H9 (cell line): Measurements from ENCODE around the gene LEPR. TPM values are rescaled to one million over a fixed set of nuclear protein-coding genes. Genes with fewer than 3 reads are reported as not detected.
"Not testable (repeated sequence)": the region's sequence is repeated elsewhere in the genome, so short reads cannot be mapped to it uniquely, and the experiment has no call there.

ENCODE experiments used
- DNase-seq: peaks from one replicate; pipeline ENCODE4 v3.0.0-alpha.2; 2017
- H2AFZ ChIP-seq: one replicate; pipeline ENCODE4 v1.6.1; 2013; ENCODE audit warnings: mild to moderate bottlenecking, low read length, control low read depth, moderate library complexity
- H2AK5ac ChIP-seq: 2 replicates; pipeline ENCODE4 v1.6.1; 2013; ENCODE audit warnings: low read length, control low read depth, mixed read lengths; ENCODE audit not compliant: insufficient read length
- H2BK120ac ChIP-seq: one replicate; pipeline ENCODE4 v1.6.1; 2013; ENCODE audit warnings: low read depth, mild to moderate bottlenecking, low read length, control low read depth, inconsistent platforms; ENCODE audit not compliant: poor library complexity, severe bottlenecking
- H2BK12ac ChIP-seq: 2 replicates; pipeline ENCODE4 v1.6.1; 2013; ENCODE audit warnings: low read length, control low read depth, mixed read lengths, low read depth; ENCODE audit not compliant: insufficient read length
- H2BK15ac ChIP-seq: 2 replicates; pipeline ENCODE4 v1.6.1; 2013; ENCODE audit warnings: low read depth, low read length, control low read depth
- H2BK20ac ChIP-seq: one replicate; pipeline ENCODE4 v1.6.1; 2013; ENCODE audit warnings: low read depth, mild to moderate bottlenecking, low read length, control low read depth, inconsistent platforms; ENCODE audit not compliant: poor library complexity, severe bottlenecking
- H2BK5ac ChIP-seq: 2 replicates; pipeline ENCODE4 v1.6.1; 2013; ENCODE audit warnings: low read length, control low read depth, mixed read lengths; ENCODE audit not compliant: insufficient read length
- H3K14ac ChIP-seq: 2 replicates; pipeline ENCODE4 v1.6.1; 2013; ENCODE audit warnings: low read length, control low read depth; ENCODE audit not compliant: insufficient read depth
- H3K18ac ChIP-seq: 2 replicates; pipeline ENCODE4 v1.6.1; 2013; ENCODE audit warnings: low read depth, mild to moderate bottlenecking, mixed read lengths, low read length, control low read depth; ENCODE audit not compliant: insufficient read length
- H3K23ac ChIP-seq: 2 replicates; pipeline ENCODE4 v1.6.1; 2013; ENCODE audit warnings: low read length, control low read depth, mixed read lengths, low read depth; ENCODE audit not compliant: insufficient read length
- H3K23me2 ChIP-seq: 2 replicates; pipeline ENCODE4 v1.6.1; 2013; ENCODE audit warnings: low read depth, mild to moderate bottlenecking, mixed read lengths, low read length, control low read depth; ENCODE audit not compliant: insufficient read length, poor library complexity, severe bottlenecking
- H3K27ac ChIP-seq: 2 replicates; pipeline ENCODE4 v1.5.1; 2013; ENCODE audit warnings: low read length, control low read depth, mixed read lengths, low read depth; ENCODE audit not compliant: insufficient read length
- H3K27me3 ChIP-seq: 2 replicates; pipeline ENCODE4 v1.6.1; 2013; ENCODE audit warnings: low read length, control low read depth, inconsistent platforms; ENCODE audit not compliant: insufficient read depth
- H3K4ac ChIP-seq: 2 replicates; pipeline ENCODE4 v1.6.1; 2013; ENCODE audit warnings: low read depth, mild to moderate bottlenecking, control low read depth, inconsistent platforms, low read length, moderate library complexity
- H3K4me1 ChIP-seq: 2 replicates; pipeline ENCODE4 v1.6.1; 2013; ENCODE audit warnings: low read length, control low read depth, inconsistent platforms; ENCODE audit not compliant: insufficient read depth
- H3K4me2 ChIP-seq: 2 replicates; pipeline ENCODE4 v1.6.1; 2013; ENCODE audit warnings: low read length, control low read depth, mixed read lengths; ENCODE audit not compliant: insufficient read length, insufficient read depth
- H3K56ac ChIP-seq: 2 replicates; pipeline ENCODE4 v1.6.1; 2013; ENCODE audit warnings: low read depth, mild to moderate bottlenecking, mixed read lengths, low read length, control low read depth; ENCODE audit not compliant: insufficient read length
- H3K79me1 ChIP-seq: 2 replicates; pipeline ENCODE4 v1.6.1; 2013; ENCODE audit warnings: low read depth, mild to moderate bottlenecking, moderate library complexity, low read length, control low read depth, inconsistent platforms; ENCODE audit not compliant: insufficient read depth, poor library complexity, severe bottlenecking
- H3K79me2 ChIP-seq: 2 replicates; pipeline ENCODE4 v1.6.1; 2013; ENCODE audit warnings: low read length, control low read depth, inconsistent platforms; ENCODE audit not compliant: insufficient read depth
- H3K9ac ChIP-seq: 2 replicates; pipeline ENCODE4 v1.6.1; 2013; ENCODE audit warnings: low read length, control low read depth, mixed read lengths; ENCODE audit not compliant: insufficient read length; ENCODE audit errors: extremely low read depth
- H3K9me3 ChIP-seq: one replicate; pipeline ENCODE4 v1.6.1; 2013; ENCODE audit warnings: low read depth, low read length, inconsistent platforms; ENCODE audit not compliant: control insufficient read depth
- H3T11ph ChIP-seq: one replicate; pipeline ENCODE4 v1.6.1; 2013; ENCODE audit warnings: mild to moderate bottlenecking, low read length, control low read depth, inconsistent platforms
- H4K20me1 ChIP-seq: one replicate; pipeline ENCODE4 v1.6.1; 2013; ENCODE audit not compliant: control insufficient read depth, insufficient read length, insufficient read depth
- H4K5ac ChIP-seq: 2 replicates; pipeline ENCODE4 v1.6.1; 2013; ENCODE audit warnings: low read depth, mild to moderate bottlenecking, mixed read lengths, low read length, control low read depth; ENCODE audit not compliant: insufficient read length
- H4K8ac ChIP-seq: replicated peaks from 2 replicates; pipeline ENCODE4 v1.6.1; 2013; ENCODE audit warnings: low read length, control low read depth, mixed read lengths, low read depth; ENCODE audit not compliant: insufficient read length
- H4K91ac ChIP-seq: 2 replicates; pipeline ENCODE4 v1.6.1; 2013; ENCODE audit warnings: low read depth, mild to moderate bottlenecking, moderate library complexity, mixed read lengths, low read length, control low read depth; ENCODE audit not compliant: insufficient read length
- H3K27ac Mint-ChIP-seq, 3 experiments: 2 replicates in 2 of 3; 3 replicates in 1 of 3; pipeline ENCODE4 v1.8.0; 2020 to 2021; ENCODE audit warnings: mixed read lengths in 3 of 3, mild to moderate bottlenecking in 1 of 3, moderate library complexity in 1 of 3
- H3K27me3 Mint-ChIP-seq: 2 replicates; pipeline ENCODE4 v1.8.0; 2021; ENCODE audit warnings: low read depth, mild to moderate bottlenecking, moderate library complexity, mixed read lengths
- H3K36me3 Mint-ChIP-seq, 3 experiments: 2 replicates in 2 of 3; 3 replicates in 1 of 3; pipeline ENCODE4 v1.8.0; 2020 to 2021; ENCODE audit warnings: low read depth in 3 of 3, mixed read lengths in 3 of 3; ENCODE audit not compliant: insufficient read depth in 1 of 3
- H3K4me1 Mint-ChIP-seq, 2 experiments: 2 replicates each; pipeline ENCODE4 v1.8.0; 2020; ENCODE audit warnings: mixed read lengths in 2 of 2
- H3K4me3 Mint-ChIP-seq, 2 experiments: 2 replicates in 1 of 2; 3 replicates in 1 of 2; pipeline ENCODE4 v1.8.0; 2020 to 2021; ENCODE audit warnings: mild to moderate bottlenecking in 2 of 2, mixed read lengths in 2 of 2, moderate library complexity in 1 of 2
- H3K9me3 Mint-ChIP-seq, 2 experiments: 2 replicates in 1 of 2; 3 replicates in 1 of 2; pipeline ENCODE4 v1.8.0; 2020; ENCODE audit warnings: mild to moderate bottlenecking in 2 of 2, mixed read lengths in 2 of 2, moderate library complexity in 1 of 2
- WGBS: extraction: QIAGEN DNeasy Blood & Tissue Kit; methylation state at CpG from one replicate; pipeline ENCODE4 v1.1.7; 2013; ENCODE audit warnings: missing lambda C conversion rate, low lambda C conversion rate, mixed read lengths; ENCODE audit not compliant: insufficient read length; ENCODE audit errors: extremely low coverage; 5-methylcytosine and 5-hydroxymethylcytosine counted together
- total RNA-seq: library from RNA; stranded (reverse); gene quantifications from 2 replicates; pipeline ENCODE4 v1.2.1, GENCODE V29; 2021
- TF ChIP-seq, protein P1 (sequence below): fragments of 200-600 bp; sonication (generic); conservative IDR thresholded peaks from 3 replicates; pipeline ENCODE4 v1.8.0; 2021; ENCODE audit warnings: antibody characterized with exemption, mild to moderate bottlenecking

Gene LEPR
- total RNA-seq, 1 experiment from 2014 or later, result 3.3 TPM

DNA sequence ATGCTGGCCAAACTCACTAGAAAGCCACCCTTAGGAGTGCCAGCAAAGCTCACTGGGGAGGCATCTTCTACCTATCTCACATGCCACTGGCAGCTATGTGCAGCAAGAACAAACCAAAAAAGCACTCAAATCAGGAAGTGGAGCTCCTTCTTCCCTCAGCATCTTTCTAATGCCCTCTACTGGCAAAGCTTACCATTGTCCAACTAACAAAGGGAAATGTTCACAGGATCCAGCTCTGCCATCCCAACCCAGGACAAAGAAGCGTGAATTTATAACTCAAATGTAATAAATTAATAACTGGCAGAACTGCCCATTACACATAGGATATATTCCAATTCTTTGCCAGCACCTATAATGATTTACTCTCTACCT lies 38.9 kb downstream of the LEPR start:
- H2BK12ac ChIP-seq, result no peak overlapping the region
- H2AFZ ChIP-seq, result no peak overlapping the region
- no peak for DNase-seq
- no peak overlapping the region for H3K27ac ChIP-seq
- H3K9me3 ChIP-seq, result no peaks in the 10 kb centered on the region
- H3K4me1 ChIP-seq, result peaks cover 3% of the 10 kb centered on the region; the same call in 1 of the 2 replicates
- Mint-ChIP-seq H3K9me3 (peaks cover 13 to 14% of the 10 kb centered on the region in 2 experiments), H3K36me3 (peaks cover 6 to 15% (median 7%) of the 10 kb centered on the region in 3 experiments), H3K27ac (peak overlapping the region in 1 of 3 experiments; percentile 5; a peak in 1 of 7 replicates), H3K27me3 (no peaks in the 10 kb centered on the region; the same call in 1 of the 2 replicates), H3K4me3 (no peak overlapping the region), H3K4me1 (peaks cover 24 to 28% of the 10 kb centered on the region in 2 experiments)
- no peak overlapping the region for H2AK5ac ChIP-seq
- no peak overlapping the region for H3K4me2 ChIP-seq
- no peak overlapping the region for H3K56ac ChIP-seq
- no peak overlapping the region for H3K9ac ChIP-seq
- H3T11ph ChIP-seq, result no peak overlapping the region
- no peak overlapping the region for H2BK15ac ChIP-seq
- no peak overlapping the region for H3K18ac ChIP-seq
- no peak overlapping the region for H2BK120ac ChIP-seq
- H3K27me3 ChIP-seq, result no peaks in the 10 kb centered on the region
- no peak overlapping the region for H3K23ac ChIP-seq
- H3K79me2 ChIP-seq, result no peaks in the 10 kb centered on the region
- H4K8ac ChIP-seq, result no peak overlapping the region
- H3K14ac ChIP-seq, result no peak overlapping the region
- H3K23me2 ChIP-seq, result no peaks in the 10 kb centered on the region
- no peak overlapping the region for H2BK5ac ChIP-seq
- H2BK20ac ChIP-seq, result no peak overlapping the region
- no peak overlapping the region for H4K5ac ChIP-seq
- H3K4ac ChIP-seq, result no peak overlapping the region
- no peaks in the 10 kb centered on the region for H3K79me1 ChIP-seq
- no peaks in the 10 kb centered on the region for H4K20me1 ChIP-seq
- TF ChIP-seq, protein P1, sequence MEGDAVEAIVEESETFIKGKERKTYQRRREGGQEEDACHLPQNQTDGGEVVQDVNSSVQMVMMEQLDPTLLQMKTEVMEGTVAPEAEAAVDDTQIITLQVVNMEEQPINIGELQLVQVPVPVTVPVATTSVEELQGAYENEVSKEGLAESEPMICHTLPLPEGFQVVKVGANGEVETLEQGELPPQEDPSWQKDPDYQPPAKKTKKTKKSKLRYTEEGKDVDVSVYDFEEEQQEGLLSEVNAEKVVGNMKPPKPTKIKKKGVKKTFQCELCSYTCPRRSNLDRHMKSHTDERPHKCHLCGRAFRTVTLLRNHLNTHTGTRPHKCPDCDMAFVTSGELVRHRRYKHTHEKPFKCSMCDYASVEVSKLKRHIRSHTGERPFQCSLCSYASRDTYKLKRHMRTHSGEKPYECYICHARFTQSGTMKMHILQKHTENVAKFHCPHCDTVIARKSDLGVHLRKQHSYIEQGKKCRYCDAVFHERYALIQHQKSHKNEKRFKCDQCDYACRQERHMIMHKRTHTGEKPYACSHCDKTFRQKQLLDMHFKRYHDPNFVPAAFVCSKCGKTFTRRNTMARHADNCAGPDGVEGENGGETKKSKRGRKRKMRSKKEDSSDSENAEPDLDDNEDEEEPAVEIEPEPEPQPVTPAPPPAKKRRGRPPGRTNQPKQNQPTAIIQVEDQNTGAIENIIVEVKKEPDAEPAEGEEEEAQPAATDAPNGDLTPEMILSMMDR, result peak; percentile 73
- no peak overlapping the region for H4K91ac ChIP-seq
- WGBS, result no CpG with 5 or more reads among the region's 1 CpG

DNA sequence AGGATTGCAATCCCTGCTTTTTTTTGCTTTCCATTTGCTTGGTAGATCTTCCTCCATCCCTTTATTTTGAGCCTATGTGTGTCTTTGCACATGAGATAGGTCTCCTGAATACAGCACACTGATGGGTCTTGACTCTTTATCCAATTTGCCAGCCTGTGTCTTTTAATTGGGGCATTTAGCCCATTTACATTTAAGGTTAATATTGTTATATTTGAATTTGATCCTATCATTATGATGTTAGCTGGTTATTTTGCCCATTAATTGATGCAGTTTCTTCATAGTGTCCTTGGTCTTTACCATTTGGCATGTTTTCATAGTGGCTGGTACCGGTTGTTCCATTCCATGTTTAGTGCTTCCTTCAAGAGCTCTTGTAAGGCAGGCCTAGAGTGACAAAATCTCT lies 45.4 kb downstream of the LEPR start:
- H3K9ac ChIP-seq, H4K91ac ChIP-seq, H2BK20ac ChIP-seq, H2BK120ac ChIP-seq, H3K56ac ChIP-seq, H4K5ac ChIP-seq, H2BK15ac ChIP-seq, H3K36me3 Mint-ChIP-seq, H2BK12ac ChIP-seq, H3K27ac Mint-ChIP-seq, H3K4me3 Mint-ChIP-seq, H3K4ac ChIP-seq, H3K9me3 ChIP-seq, H2AK5ac ChIP-seq, H3K23me2 ChIP-seq, H3K27me3 Mint-ChIP-seq, DNase-seq, H2BK5ac ChIP-seq, H3K27ac ChIP-seq, H3T11ph ChIP-seq, H2AFZ ChIP-seq, H3K79me1 ChIP-seq, H3K4me1 ChIP-seq, H3K9me3 Mint-ChIP-seq, H3K18ac ChIP-seq, H4K8ac ChIP-seq, H3K14ac ChIP-seq, H3K79me2 ChIP-seq, H3K4me2 ChIP-seq, H3K27me3 ChIP-seq, H4K20me1 ChIP-seq, H3K23ac ChIP-seq: not testable (repeated sequence)
- WGBS, result no CpG with 5 or more reads among the region's 1 CpG
- H3K4me1 Mint-ChIP-seq, result peaks cover 5 to 13% of the 10 kb centered on the region in 2 experiments
